Esophagus squamous epithelium (tissue), 5 donors: Measurements from ENCODE around the gene JARID2. TPM values are rescaled to one million over a fixed set of nuclear protein-coding genes. Genes with fewer than 3 reads are reported as not detected.

Source experiments
- DNase-seq: peaks from one replicate; lab custom pipeline; 2025; lab: John Stamatoyannopoulos, UW
- H3K27ac ChIP-seq, 4 donors: fragments of 200-600 bp; sonication (generic); one replicate each; pipeline ENCODE4 v1.5.1; 2016 to 2019; ENCODE audit warnings: mild to moderate bottlenecking in 1 of 4
- H3K27me3 ChIP-seq, 4 donors: fragments of 200-600 bp; sonication (generic); 1 replicate in 3 of 4; 2 replicates in 1 of 4; pipeline versions ENCODE4 v1.5.1 to v1.6.0; 2017 to 2021; ENCODE audit warnings: antibody characterized with exemption in 1 of 4
- H3K36me3 ChIP-seq, 3 donors: fragments of 200-600 bp; sonication (generic); one replicate each; pipeline ENCODE4 v1.5.1; 2016 to 2019
- H3K4me1 ChIP-seq, 3 donors: fragments of 200-600 bp; sonication (generic); one replicate each; pipeline ENCODE4 v1.5.1; 2017 to 2019
- H3K4me3 ChIP-seq, 4 donors: fragments of 200-600 bp; sonication (generic); 1 replicate in 3 of 4; 2 replicates in 1 of 4; pipeline ENCODE4 v1.5.1; 2016 to 2019; ENCODE audit warnings: mild to moderate bottlenecking in 2 of 4, moderate library complexity in 1 of 4
- H3K9me3 ChIP-seq, 3 donors: fragments of 200-600 bp; sonication (generic); one replicate each; pipeline ENCODE4 v1.5.1; 2016 to 2019
- POLR2A ChIP-seq, 4 donors: fragments of 450-650 bp; IDR thresholded peaks; one replicate each; pipeline ENCODE4 v1.6.1; 2017; ENCODE audit warnings: antibody characterized with exemption in 4 of 4, mild to moderate bottlenecking in 4 of 4, moderate library complexity in 3 of 4
- WGBS, 2 donors: methylation state at CpG; one replicate each; pipeline ENCODE4 v1.1.5; 2018; 5-methylcytosine and 5-hydroxymethylcytosine counted together
- intact Hi-C: fragments of 100-400 bp; cut with DNase I; formaldehyde crosslinking; loops from one replicate; pipeline ENCODE4 v1.15.0; 2022
- total RNA-seq, 4 donors: library from RNA; depleted of rRNA; stranded (reverse); fragments of >200 nt; gene quantifications; one replicate each; pipeline ENCODE4 v1.1.0, GENCODE V29; 2016
- TF ChIP-seq, protein P1 (sequence below), 6 experiments: fragments of 450-650 bp in 4 of 6; fragments of 200-600 bp in 2 of 6; sonication (generic) in 2 of 6; IDR thresholded peaks; one replicate each; pipeline ENCODE4 v1.5.1; 2016 to 2019; ENCODE audit warnings: antibody characterized with exemption in 6 of 6, mild to moderate bottlenecking in 4 of 6, moderate library complexity in 4 of 6
- donor health status: DM: yes; HTN: yes; CAD: no.

JARID2 gene
- total RNA-seq, 4 donors from 2014 or later = 13.3 to 19.6 (median 16.3) TPM

DNA sequence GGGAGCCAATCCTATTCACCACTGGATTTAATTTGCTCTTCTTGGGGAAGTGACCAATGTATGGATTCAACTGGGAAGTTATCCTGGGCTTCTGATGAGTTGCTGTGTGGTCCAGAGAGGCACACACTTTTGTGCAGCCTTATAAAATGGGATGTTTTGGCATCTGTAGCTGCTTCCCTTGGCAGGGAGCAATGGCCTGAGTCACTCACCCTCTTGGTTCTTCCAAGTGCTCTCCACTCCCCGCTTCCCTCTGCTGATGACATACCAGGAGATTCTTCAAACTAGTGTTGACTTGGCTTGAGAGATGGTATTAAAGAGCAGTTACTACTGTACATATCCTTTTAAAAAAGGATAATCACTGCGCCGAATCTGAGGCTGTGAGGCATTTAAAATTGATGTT is 105.8 kb downstream of the JARID2 start:
- WGBS, 2 donors = 31 to 43% methylated on average over 3 of the region's 3 CpGs
- Histone ChIP-seq H3K36me3 (no peaks in the 10 kb centered on the region), H3K4me3 (no peak overlapping the region), H3K27me3 (no peaks in the 10 kb centered on the region), H3K9me3 (no peaks in the 10 kb centered on the region), H3K27ac (no peak overlapping the region), H3K4me1 (peaks cover 19 to 45% (median 22%) of the 10 kb centered on the region in 3 donors)
- intact Hi-C loops = no loop called here
- DNase-seq = no peak
- TF ChIP-seq POLR2A (IDR thresholded peaks at IDR 0.05) = no peak
- TF ChIP-seq, protein P1, sequence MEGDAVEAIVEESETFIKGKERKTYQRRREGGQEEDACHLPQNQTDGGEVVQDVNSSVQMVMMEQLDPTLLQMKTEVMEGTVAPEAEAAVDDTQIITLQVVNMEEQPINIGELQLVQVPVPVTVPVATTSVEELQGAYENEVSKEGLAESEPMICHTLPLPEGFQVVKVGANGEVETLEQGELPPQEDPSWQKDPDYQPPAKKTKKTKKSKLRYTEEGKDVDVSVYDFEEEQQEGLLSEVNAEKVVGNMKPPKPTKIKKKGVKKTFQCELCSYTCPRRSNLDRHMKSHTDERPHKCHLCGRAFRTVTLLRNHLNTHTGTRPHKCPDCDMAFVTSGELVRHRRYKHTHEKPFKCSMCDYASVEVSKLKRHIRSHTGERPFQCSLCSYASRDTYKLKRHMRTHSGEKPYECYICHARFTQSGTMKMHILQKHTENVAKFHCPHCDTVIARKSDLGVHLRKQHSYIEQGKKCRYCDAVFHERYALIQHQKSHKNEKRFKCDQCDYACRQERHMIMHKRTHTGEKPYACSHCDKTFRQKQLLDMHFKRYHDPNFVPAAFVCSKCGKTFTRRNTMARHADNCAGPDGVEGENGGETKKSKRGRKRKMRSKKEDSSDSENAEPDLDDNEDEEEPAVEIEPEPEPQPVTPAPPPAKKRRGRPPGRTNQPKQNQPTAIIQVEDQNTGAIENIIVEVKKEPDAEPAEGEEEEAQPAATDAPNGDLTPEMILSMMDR (IDR thresholded peaks at IDR 0.05) = no peak

DNA sequence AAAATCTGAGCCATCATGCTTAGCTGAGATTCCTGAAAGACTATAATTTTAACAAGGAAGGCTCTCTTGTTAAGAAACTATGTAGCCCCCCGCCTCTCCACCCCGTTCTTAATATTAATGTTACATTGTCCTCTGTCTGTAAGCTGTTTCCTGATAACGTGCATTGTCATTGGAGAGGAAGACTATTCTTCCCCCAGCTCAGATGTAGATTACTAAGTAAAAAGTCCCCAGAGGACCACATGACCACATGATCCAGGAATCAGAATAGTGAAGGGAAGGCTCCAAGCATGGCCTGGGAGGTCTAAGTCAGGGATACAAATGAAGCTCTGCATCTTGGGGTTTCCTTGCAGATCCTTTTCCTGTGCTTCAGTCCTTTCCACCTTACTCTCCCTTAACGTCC is 106.4 kb downstream of the JARID2 start:
- TF ChIP-seq, protein P1 (IDR thresholded peaks at IDR 0.05) = no peak
- no peak for TF ChIP-seq POLR2A (IDR thresholded peaks at IDR 0.05)
- no peak for DNase-seq

DNA sequence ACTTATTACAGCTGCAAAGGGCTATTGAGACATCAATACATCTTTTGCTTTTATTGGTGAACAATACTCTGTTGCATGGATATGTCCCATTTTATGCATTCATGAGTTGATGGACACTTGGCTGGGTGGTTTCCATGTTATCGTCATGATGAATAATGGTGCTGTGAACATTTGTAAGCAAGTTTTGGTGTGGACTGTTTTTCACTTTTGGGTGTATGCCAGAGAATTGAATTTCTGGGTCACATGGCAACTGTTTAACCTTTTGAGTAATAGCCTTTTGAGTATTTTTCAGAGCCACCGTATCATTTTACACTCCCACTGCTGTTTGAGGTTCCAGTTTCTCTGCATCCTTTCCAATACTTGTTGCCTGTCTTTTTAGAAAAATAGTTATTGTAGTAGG is 107.0 kb downstream of the JARID2 start:
- TF ChIP-seq, protein P1 (IDR thresholded peaks at IDR 0.05) = no peak
- no peak for TF ChIP-seq POLR2A (IDR thresholded peaks at IDR 0.05)
- 34 to 44% methylated on average over 2 of the region's 2 CpGs for WGBS, 2 donors
- Histone ChIP-seq H3K4me3 (no peak overlapping the region), H3K27me3 (no peaks in the 10 kb centered on the region), H3K27ac (no peak overlapping the region), H3K36me3 (no peaks in the 10 kb centered on the region), H3K4me1 (peaks cover 19 to 45% (median 22%) of the 10 kb centered on the region in 3 donors), H3K9me3 (no peaks in the 10 kb centered on the region)
- DNase-seq = no peak
- intact Hi-C loops = no loop called here

More for the DNA sequence above, 106.4 kb downstream of the JARID2 start:
- Histone ChIP-seq H3K36me3 (no peaks in the 10 kb centered on the region), H3K27me3 (no peaks in the 10 kb centered on the region), H3K27ac (no peak overlapping the region), H3K4me1 (peaks cover 19 to 45% (median 22%) of the 10 kb centered on the region in 3 donors), H3K9me3 (no peaks in the 10 kb centered on the region), H3K4me3 (no peak overlapping the region)
- intact Hi-C loops = no loop called here
- 31 to 59% methylated on average over 4 of the region's 4 CpGs for WGBS, 2 donors

DNA sequence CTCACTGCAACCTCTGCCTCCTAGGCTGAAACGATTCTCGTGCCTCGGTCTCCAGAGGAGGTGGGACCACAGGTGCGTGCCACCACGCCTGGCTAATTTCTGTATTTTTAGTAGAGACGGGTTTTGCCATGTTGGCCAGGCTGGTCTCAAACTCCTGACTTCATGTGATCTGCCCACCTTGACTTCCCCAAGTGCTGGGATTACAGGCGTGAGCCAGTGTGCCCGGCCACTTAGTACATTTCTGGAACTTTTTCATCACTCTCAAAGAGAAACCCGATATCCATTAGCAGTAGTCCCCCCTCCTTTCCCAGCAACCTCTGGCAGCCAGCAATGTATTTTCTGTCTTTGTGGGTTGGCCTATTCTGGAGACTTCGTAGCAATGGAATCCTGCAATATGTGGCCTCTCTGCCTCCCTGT is 109.8 kb downstream of the JARID2 start:
- Histone ChIP-seq H3K9me3 (no peaks in the 10 kb centered on the region), H3K4me1 (peaks cover 19 to 47% (median 22%) of the 10 kb centered on the region in 3 donors), H3K36me3 (no peaks in the 10 kb centered on the region), H3K4me3 (no peak overlapping the region), H3K27ac (no peak overlapping the region), H3K27me3 (no peaks in the 10 kb centered on the region)
- WGBS, 2 donors = 76 to 79% methylated on average over 10 of the region's 10 CpGs
- no peak for TF ChIP-seq POLR2A (IDR thresholded peaks at IDR 0.05)
- TF ChIP-seq, protein P1 (IDR thresholded peaks at IDR 0.05) = no peak
- intact Hi-C loops = no loop called here
- no peak for DNase-seq

DNA sequence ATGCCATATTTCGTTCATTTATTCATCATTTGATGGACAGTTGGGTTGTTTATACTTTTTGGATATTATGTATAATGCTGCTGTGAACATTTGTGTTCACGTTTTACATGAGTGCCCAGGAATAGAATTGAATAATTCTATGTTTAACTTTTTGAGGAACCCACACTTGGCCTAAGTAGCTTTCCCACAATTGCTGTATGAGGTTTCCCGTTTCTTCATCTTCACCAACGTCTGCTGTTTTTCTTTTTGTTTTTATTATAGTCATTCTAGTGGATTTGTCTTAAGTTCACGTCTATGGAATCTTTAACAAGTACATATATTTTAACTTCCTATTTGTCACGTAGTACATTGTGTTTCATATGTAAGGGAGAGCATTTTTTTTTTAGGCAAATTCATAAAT is 110.3 kb downstream of the JARID2 start:
- intact Hi-C loops = no loop called here
- no peak overlapping the region for H3K27ac ChIP-seq
- 72 to 75% methylated on average over 6 of the region's 6 CpGs for WGBS, 2 donors
- no peak for DNase-seq
- H3K4me1 ChIP-seq = peaks cover 19 to 43% (median 20%) of the 10 kb centered on the region in 3 donors
- no peaks in the 10 kb centered on the region for H3K27me3 ChIP-seq
- no peaks in the 10 kb centered on the region for H3K9me3 ChIP-seq
- H3K36me3 ChIP-seq = no peaks in the 10 kb centered on the region
- no peak for TF ChIP-seq POLR2A (IDR thresholded peaks at IDR 0.05)
- TF ChIP-seq, protein P1 (IDR thresholded peaks at IDR 0.05) = no peak
- no peak overlapping the region for H3K4me3 ChIP-seq
